HG03060 (cell line): ENCODE measurements around the gene LTK.
"Not testable (repeated sequence)": the region's sequence is repeated elsewhere in the genome, so short reads cannot be mapped to it uniquely, and the experiment has no call there.

Experiments
- ATAC-seq: cut with Tn5 transposase; IDR thresholded peaks from one replicate; pipeline ENCODE4 v1.9.1; 2021; ENCODE audit warnings: low read depth, moderate number of reproducible peaks; ENCODE audit not compliant: unreplicated experiment

LTK gene

GRCh38 chr15:41482110-41482877 is 31.3 kb downstream of the LTK start:
- ATAC-seq = no peak

DNA sequence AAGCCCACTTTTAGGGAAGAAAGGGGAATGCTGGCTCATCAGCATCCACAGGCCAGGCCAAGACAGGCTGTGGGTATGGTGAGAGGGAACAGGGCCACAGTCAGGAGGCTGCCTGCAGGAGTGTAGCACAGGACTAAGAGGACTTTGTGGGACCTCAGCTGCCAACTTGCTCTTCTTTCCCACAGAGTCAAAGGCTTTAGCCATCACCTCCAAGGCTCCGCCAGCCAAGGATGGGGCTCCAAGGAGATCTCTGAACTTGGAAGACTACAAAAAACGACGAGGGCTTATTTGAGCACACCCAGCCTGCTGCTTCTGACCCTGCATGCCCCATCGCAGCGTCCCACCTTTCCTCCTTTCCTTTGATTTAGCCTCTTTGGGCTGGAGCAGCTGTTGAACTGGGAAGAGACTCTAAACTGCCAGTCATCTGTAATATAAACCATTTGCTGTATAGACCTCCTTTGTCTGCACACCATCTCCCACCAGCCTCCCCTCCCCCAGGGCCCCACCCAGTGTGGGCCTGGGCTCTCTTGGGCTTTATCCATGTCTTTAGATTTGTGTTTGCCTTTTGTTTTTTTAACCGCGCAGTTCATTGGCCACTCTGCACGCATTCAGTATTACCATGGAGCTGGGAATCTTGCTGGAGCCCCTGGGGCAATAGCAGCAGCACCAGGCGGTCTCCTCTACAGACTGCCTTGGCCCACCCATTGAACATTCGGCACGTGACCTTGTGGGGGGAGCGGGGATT is 33.1 kb downstream of the LTK start:
- ATAC-seq = no peak

- no peak for ATAC-seq
These were observed 37.1 kb downstream of the LTK start for GRCh38 chr15:41476416-41477048.

GRCh38 chr15:41474941-41475340 is 38.7 kb downstream of the LTK start:
- ATAC-seq = no peak

GRCh38 chr15:41474436-41474835 is 39.2 kb downstream of the LTK start:
- ATAC-seq = no peak

GRCh38 chr15:41473418-41473817 is 40.2 kb downstream of the LTK start:
- ATAC-seq = no peak

DNA sequence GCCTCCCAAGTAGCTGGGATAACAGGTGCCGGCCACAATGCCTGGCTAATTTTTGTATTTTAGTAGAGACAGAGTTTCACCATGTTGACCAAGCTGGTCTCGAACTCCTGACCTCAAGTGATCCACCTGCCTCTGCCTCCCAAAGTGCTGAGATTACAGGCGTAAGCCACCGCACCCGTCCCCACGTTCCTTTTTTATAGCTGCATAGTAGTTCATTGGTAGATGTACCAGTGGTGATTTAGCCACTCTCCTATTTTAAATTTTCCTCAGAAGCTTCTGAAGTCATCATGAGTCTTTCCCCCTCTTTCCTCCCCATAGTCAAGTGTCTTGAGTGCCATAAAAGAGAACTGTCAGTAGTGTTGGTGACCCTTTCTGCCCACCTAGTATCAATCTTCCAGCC is 44.0 kb downstream of the LTK start:
- ATAC-seq = not testable (repeated sequence)

DNA sequence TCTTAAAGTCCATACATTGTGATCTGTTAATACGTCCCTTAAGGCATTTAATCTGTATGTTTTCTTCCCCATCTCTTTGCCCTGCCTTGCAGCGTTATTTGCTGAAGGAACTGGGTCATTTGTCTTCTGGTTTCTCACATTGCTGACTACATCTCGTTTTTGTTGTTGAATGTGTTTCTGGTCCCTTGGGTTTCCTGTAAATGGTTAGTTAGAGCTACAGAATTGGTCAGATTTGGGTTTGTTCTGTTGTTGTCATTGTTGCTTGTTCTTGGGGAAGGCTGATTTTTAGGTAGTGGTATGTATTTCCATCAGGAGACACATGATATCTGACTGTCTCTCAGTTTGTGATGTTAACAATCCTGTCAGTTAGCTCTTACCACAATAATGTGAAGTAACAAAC is 46.9 kb downstream of the LTK start:
- no peak for ATAC-seq

- ATAC-seq = no peak
These were observed 47.7 kb downstream of the LTK start for GRCh38 chr15:41465822-41466421.

DNA sequence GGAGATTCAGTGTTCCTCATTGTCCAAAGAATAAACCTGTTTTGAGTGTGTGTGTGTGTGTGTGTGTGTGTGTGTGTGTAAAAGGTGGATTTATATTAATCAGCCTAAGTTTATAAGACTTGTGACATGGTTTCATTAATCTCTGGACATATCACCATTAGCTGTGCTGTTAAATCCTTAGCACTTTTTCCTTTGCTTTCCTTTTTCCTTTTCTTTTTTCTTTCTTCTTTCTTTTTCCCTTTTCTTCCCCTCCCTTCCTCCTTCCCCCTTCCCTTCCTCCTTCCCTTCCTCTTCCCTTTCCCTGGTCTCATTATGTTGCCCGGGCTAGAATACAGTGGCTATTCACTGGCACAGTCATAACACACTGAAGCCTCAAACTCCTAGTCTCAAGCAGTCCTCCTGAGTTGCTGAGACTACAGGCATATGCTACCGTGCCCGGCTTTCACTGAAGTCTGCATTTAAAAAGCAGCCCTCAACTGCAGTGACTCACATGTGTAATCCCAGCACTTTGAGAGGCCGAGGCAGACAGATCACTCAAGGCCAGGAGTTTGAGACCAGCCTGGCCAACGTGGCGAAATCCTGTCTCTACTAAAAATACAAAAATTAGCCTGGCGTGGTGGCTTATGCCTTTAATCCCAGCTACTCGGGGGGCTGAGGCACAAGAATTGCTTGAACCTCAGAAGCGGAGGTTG is 48.6 kb downstream of the LTK start:
- ATAC-seq = no peak

DNA sequence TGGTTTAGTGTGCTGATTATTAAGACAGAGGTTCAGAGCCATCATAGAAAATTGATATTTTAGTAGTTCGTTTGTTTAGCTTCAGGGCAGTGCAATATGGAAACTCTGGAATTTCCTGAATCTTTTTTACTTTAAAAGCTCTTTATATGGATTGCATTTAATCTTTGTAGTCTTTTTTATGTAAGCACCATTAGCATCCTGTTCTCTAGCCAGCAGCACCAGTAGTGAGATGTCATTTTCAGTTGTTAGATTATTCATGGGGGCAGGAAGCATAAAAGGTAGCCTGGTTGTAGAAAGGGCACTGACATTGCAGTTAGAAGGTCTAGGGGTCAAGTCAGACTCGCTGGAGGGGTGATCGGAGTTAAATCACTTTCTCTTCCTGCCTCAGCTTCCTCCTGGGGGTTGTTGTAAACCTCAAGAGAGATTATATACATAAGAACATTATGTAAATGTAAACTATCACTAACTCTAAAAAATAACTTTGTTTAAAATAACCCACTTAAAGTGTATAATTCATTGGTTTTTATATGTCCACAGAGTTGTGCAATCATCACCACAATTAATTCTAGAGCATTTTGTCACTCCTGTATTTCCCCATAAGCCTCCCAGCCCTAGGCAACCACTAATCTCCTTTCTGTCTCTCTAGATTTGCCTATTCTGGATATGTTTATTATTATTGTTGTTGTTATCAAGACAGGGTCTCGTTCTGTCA is 51.4 kb downstream of the LTK start:
- no peak for ATAC-seq
